Brain pericyte (primary cell): Measurements from ENCODE around the gene PRR5L.
A peak's percentile ranks its signal among the peaks of the same experiment; 100 is the strongest.

Source experiments
- DNase-seq: peaks from one replicate; pipeline ENCODE4 v3.0.0-alpha.2; 2012; ENCODE audit warnings: low read depth, low spot score

PRR5L gene

GRCh38 chr11:36400766-36401455 is 104.8 kb downstream of the PRR5L start:
- DNase-seq = no peak

GRCh38 chr11:36402568-36403170 is 106.6 kb downstream of the PRR5L start:
- no peak for DNase-seq

GRCh38 chr11:36403661-36404060 is 107.6 kb downstream of the PRR5L start:
- DNase-seq = no peak

- no peak for DNase-seq
Measured at GRCh38 chr11:36404831-36405230, 108.7 kb downstream of the PRR5L start.

- no peak for DNase-seq
Measured at GRCh38 chr11:36405585-36406367, 109.7 kb downstream of the PRR5L start.

GRCh38 chr11:36407356-36407755 is 111.3 kb downstream of the PRR5L start:
- no peak for DNase-seq

GRCh38 chr11:36408498-36409136 is 112.5 kb downstream of the PRR5L start:
- no peak for DNase-seq

- DNase-seq = no peak
Measured at GRCh38 chr11:36409152-36409816, 113.2 kb downstream of the PRR5L start.

- no peak for DNase-seq
Measured at GRCh38 chr11:36411202-36411640, 115.1 kb downstream of the PRR5L start.

GRCh38 chr11:36412781-36413383 is 116.8 kb downstream of the PRR5L start:
- DNase-seq = no peak

- no peak for DNase-seq
Measured at GRCh38 chr11:36417154-36417553, 121.1 kb downstream of the PRR5L start.

- DNase-seq = no peak
Measured at GRCh38 chr11:36419791-36420424, 123.8 kb downstream of the PRR5L start.

- DNase-seq = no peak
Measured at GRCh38 chr11:36421546-36422155, 125.6 kb downstream of the PRR5L start.

GRCh38 chr11:36425561-36426081 is 129.5 kb downstream of the PRR5L start:
- no peak for DNase-seq

GRCh38 chr11:36426226-36426848 is 130.2 kb downstream of the PRR5L start:
- DNase-seq = no peak

GRCh38 chr11:36427079-36427478 is 131.0 kb downstream of the PRR5L start:
- no peak for DNase-seq

- no peak for DNase-seq
Measured at GRCh38 chr11:36427876-36428275, 131.8 kb downstream of the PRR5L start.

- DNase-seq = peak; percentile 39
Measured at GRCh38 chr11:36431429-36432092, 135.5 kb downstream of the PRR5L start.

- DNase-seq = no peak
Measured at GRCh38 chr11:36432093-36432469, 136.0 kb downstream of the PRR5L start.
